Heart left ventricle (tissue), 13 donors: ENCODE measurements around the gene UGT1A1.

ENCODE experiments used
- POLR2A ChIP-seq, 2 donors: fragments of 450-650 bp; IDR thresholded peaks; one replicate each; pipeline ENCODE4 v1.6.1; 2017; ENCODE audit warnings: antibody characterized with exemption in 2 of 2, mild to moderate bottlenecking in 2 of 2, moderate library complexity in 2 of 2
- TF ChIP-seq, protein P1 (sequence below), 12 donors: fragments of 200-600 bp; sonication (generic) in 4 of 12; IDR thresholded peaks; one replicate each; pipeline versions ENCODE4 v1.5.0 to v1.8.0; 2018 to 2022; ENCODE audit warnings: antibody characterized with exemption in 12 of 12, mild to moderate bottlenecking in 5 of 12
- donor health status: ischemic (EF 13 %, LVEDD 7.1; RV severe dilation, severe dysfunction).
- donor health status: DM: no; HTN: yes; CAD: no.
- donor health status: DM: no; HTN: no; CAD: no.
- donor health status: ischemic (EF 25% LVEDD 6.9; RV normal size, moderate dysfunction).
- donor health status: ischemic (EF 25% LVEDD 5.7; RV mildly dilated, moderate dysfunction).
- donor health status: ischemic (EF 35%, LVEDD 5.7; RV mildly dilated, moderate dysfunction).
- donor health status: nonischemic (EF 11% LVEDD 7.7; RV severe dilation, severe dysfunction).
- donor health status: DM: yes; HTN: yes; CAD: no.
- donor health status: PGD.
- donor health status: ischemic (EF 29% LVEDD 5.4; RV normal size, mild dysfunction).
- donor health status: nonischemic (EF 23%, LVEDD 6.1; RV moderate dilation, normal function).

DNA sequence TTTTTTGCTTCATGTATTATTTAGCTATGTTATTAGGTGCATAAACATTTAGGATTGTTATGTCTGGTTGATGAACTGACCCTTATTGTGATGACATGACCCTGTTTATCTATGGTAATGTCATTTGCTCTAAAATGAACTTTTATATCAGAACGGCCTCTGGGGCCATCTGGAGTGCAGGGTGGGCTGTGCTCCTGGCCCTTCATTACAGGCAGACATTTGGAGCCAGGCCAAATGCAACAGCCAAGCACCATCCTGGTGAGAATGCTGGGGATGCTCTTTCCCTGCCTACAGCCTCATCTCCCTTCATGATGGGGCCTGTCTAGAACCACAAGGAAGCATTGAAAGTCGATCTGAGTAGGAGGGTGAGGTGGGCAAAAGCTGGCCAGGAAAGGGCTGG, 56.3 kb downstream of the UGT1A1 start:
- no peak for TF ChIP-seq POLR2A (IDR thresholded peaks at IDR 0.05)
- TF ChIP-seq, protein P1, sequence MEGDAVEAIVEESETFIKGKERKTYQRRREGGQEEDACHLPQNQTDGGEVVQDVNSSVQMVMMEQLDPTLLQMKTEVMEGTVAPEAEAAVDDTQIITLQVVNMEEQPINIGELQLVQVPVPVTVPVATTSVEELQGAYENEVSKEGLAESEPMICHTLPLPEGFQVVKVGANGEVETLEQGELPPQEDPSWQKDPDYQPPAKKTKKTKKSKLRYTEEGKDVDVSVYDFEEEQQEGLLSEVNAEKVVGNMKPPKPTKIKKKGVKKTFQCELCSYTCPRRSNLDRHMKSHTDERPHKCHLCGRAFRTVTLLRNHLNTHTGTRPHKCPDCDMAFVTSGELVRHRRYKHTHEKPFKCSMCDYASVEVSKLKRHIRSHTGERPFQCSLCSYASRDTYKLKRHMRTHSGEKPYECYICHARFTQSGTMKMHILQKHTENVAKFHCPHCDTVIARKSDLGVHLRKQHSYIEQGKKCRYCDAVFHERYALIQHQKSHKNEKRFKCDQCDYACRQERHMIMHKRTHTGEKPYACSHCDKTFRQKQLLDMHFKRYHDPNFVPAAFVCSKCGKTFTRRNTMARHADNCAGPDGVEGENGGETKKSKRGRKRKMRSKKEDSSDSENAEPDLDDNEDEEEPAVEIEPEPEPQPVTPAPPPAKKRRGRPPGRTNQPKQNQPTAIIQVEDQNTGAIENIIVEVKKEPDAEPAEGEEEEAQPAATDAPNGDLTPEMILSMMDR (IDR thresholded peaks at IDR 0.05) = no peak
